IMR-90 (cell line): ENCODE measurements around the gene SLC25A44. TPM values are rescaled to one million over a fixed set of nuclear protein-coding genes. Genes with fewer than 3 reads are reported as not detected.
A peak's percentile ranks its signal among the peaks of the same experiment; 100 is the strongest.

Source experiments
- ATAC-seq: fragments of 200-7000 bp; cut with Tn5 transposase; 2 replicates; pipeline ENCODE4 v1.9.1; 2020; ENCODE audit warnings: low read depth, mild to moderate bottlenecking, moderate library complexity
- BruUV-seq: library from RNA; stranded (reverse); fragments of 400-500 nt; replicated peaks from 2 replicates; lab custom pipeline; 2021; lab: Mats Ljungman, UMichigan
- CTCF ChIA-PET: fragments of 300-600 bp; formaldehyde crosslinking; extraction: SDS; loops from one replicate; lab custom pipeline; 2021; ENCODE audit warnings: antibody characterized with exemption; lab: Yijun Ruan, JAX
- POLR2A ChIA-PET: fragments of 300-600 bp; sonication (Branson Sonifier 250); formaldehyde crosslinking; loops from one replicate; lab custom pipeline; 2022; ENCODE audit warnings: antibody characterized with exemption; ENCODE audit not compliant: unreplicated experiment; lab: Charles Lee
- DNase-seq: peaks from one replicate; pipeline ENCODE4 v3.0.0; 2013
- H2AFZ ChIP-seq: replicated peaks from 2 replicates; pipeline ENCODE3; 2013; ENCODE audit warnings: low read length, mild to moderate bottlenecking; ENCODE audit not compliant: poor library complexity
- H2AK5ac ChIP-seq: 2 replicates; pipeline ENCODE4 v1.6.1; 2013; ENCODE audit warnings: low read depth, low read length, inconsistent platforms
- H2AK9ac ChIP-seq: replicated peaks from 2 replicates; pipeline ENCODE3; 2013; ENCODE audit warnings: mild to moderate bottlenecking, low read depth, low read length, moderate library complexity; ENCODE audit not compliant: poor library complexity
- H2BK120ac ChIP-seq: 2 replicates; pipeline ENCODE4 v1.6.1; 2013; ENCODE audit warnings: low read depth, low read length, inconsistent platforms
- H2BK15ac ChIP-seq: 3 replicates; pipeline ENCODE4 v1.6.1; 2013; ENCODE audit warnings: low read depth, low read length, inconsistent platforms
- H2BK20ac ChIP-seq: 2 replicates; pipeline ENCODE4 v1.6.1; 2013; ENCODE audit warnings: low read depth, mild to moderate bottlenecking, inconsistent platforms, low read length, moderate library complexity
- H2BK5ac ChIP-seq: 2 replicates; pipeline ENCODE4 v1.6.1; 2013; ENCODE audit warnings: mild to moderate bottlenecking, low read depth, low read length, inconsistent platforms; ENCODE audit not compliant: poor library complexity, severe bottlenecking
- H3K14ac ChIP-seq: replicated peaks from 2 replicates; pipeline ENCODE4 v1.6.1; 2013; ENCODE audit warnings: low read depth, low read length, inconsistent platforms
- H3K18ac ChIP-seq: 2 replicates; pipeline ENCODE4 v1.6.1; 2013; ENCODE audit warnings: low read depth, low read length, control low read depth
- H3K23ac ChIP-seq: 2 replicates; pipeline ENCODE4 v1.6.1; 2013; ENCODE audit warnings: low read depth, low read length, inconsistent platforms
- H3K27ac ChIP-seq: 2 replicates; pipeline ENCODE4 v1.5.1; 2013; ENCODE audit warnings: mild to moderate bottlenecking, control low read depth, low read length; ENCODE audit not compliant: insufficient read depth
- H3K27me3 ChIP-seq: 2 replicates; pipeline ENCODE4 v1.6.1; 2013; ENCODE audit warnings: low read length; ENCODE audit not compliant: control insufficient read depth, insufficient read depth
- H3K36me3 ChIP-seq: 2 replicates; pipeline ENCODE4 v1.6.1; 2013; ENCODE audit warnings: low read length, mixed read lengths; ENCODE audit not compliant: control insufficient read depth, insufficient read depth
- H3K4ac ChIP-seq: 2 replicates; pipeline ENCODE4 v1.6.1; 2013; ENCODE audit warnings: low read depth, low read length, inconsistent platforms
- H3K4me1 ChIP-seq: 2 replicates; pipeline ENCODE4 v1.6.1; 2013; ENCODE audit warnings: low read length, mixed read lengths; ENCODE audit not compliant: control insufficient read depth, insufficient read depth
- H3K4me2 ChIP-seq: 2 replicates; pipeline ENCODE4 v1.6.1; 2013; ENCODE audit warnings: low read depth, mild to moderate bottlenecking, control low read depth, low read length, moderate library complexity
- H3K4me3 ChIP-seq: 2 replicates; pipeline ENCODE4 v1.5.1; 2013; ENCODE audit warnings: low read depth, mild to moderate bottlenecking, control low read depth, low read length, moderate library complexity; ENCODE audit not compliant: insufficient read depth
- H3K56ac ChIP-seq: 2 replicates; pipeline ENCODE4 v1.6.1; 2013; ENCODE audit warnings: low read length, inconsistent platforms; ENCODE audit not compliant: insufficient read depth; ENCODE audit errors: extremely low read depth
- H3K79me1 ChIP-seq, 2 experiments: 2 replicates each; pipeline ENCODE4 v1.6.1; 2013; ENCODE audit warnings: low read length in 2 of 2, inconsistent platforms in 1 of 2, low read depth in 1 of 2
- H3K9ac ChIP-seq: 2 replicates; pipeline ENCODE4 v1.6.1; 2013; ENCODE audit warnings: low read depth, low read length, control low read depth
- H3K9me1 ChIP-seq: 2 replicates; pipeline ENCODE4 v1.6.1; 2013; ENCODE audit warnings: low read length, inconsistent platforms; ENCODE audit not compliant: insufficient read depth
- H3K9me3 ChIP-seq: 2 replicates; pipeline ENCODE4 v1.6.1; 2013; ENCODE audit warnings: low read length; ENCODE audit not compliant: control insufficient read depth, insufficient read depth
- H4K20me1 ChIP-seq: 2 replicates; pipeline ENCODE4 v1.6.1; 2013; ENCODE audit warnings: low read length, inconsistent platforms; ENCODE audit not compliant: insufficient read depth
- H4K5ac ChIP-seq: 2 replicates; pipeline ENCODE4 v1.6.1; 2013; ENCODE audit warnings: mild to moderate bottlenecking, low read depth, low read length, control low read depth
- H4K8ac ChIP-seq, 2 experiments: 2 replicates each; pipeline ENCODE4 v1.6.1; 2013; ENCODE audit warnings: low read depth in 2 of 2, low read length in 2 of 2, control low read depth in 1 of 2, inconsistent platforms in 1 of 2
- H4K91ac ChIP-seq: 2 replicates; pipeline ENCODE4 v1.6.1; 2013; ENCODE audit warnings: low read depth, low read length, inconsistent platforms; ENCODE audit not compliant: insufficient read depth
- BHLHE40 ChIP-seq: fragments of 150-350 bp; IDR thresholded peaks from 2 replicates; pipeline ENCODE4 v1.6.1; 2016; ENCODE audit warnings: mild to moderate bottlenecking, low read depth, low read length
- CEBPB ChIP-seq: IDR thresholded peaks from 2 replicates; pipeline ENCODE4 v1.6.1; 2012; ENCODE audit warnings: low read depth, low read length, improper control_type of control experiment
- CHD1 ChIP-seq: IDR thresholded peaks from 2 replicates; pipeline ENCODE4 v1.6.1; 2012; ENCODE audit warnings: low read depth, low read length, improper control_type of control experiment
- MAFK ChIP-seq: IDR thresholded peaks from 2 replicates; pipeline ENCODE4 v1.6.1; 2012; ENCODE audit warnings: low read depth, low read length, improper control_type of control experiment
- MAZ ChIP-seq: IDR thresholded peaks from 2 replicates; pipeline ENCODE4 v1.6.1; 2012; ENCODE audit warnings: low read depth, mild to moderate bottlenecking, low read length, improper control_type of control experiment, moderate library complexity, borderline replicate concordance
- POLR2A ChIP-seq: IDR thresholded peaks from 2 replicates; pipeline ENCODE4 v1.6.1; 2012; ENCODE audit warnings: mild to moderate bottlenecking, low read depth, low read length
- RAD21 ChIP-seq: IDR thresholded peaks from 2 replicates; pipeline ENCODE4 v1.6.1; 2012; ENCODE audit warnings: low read length, improper control_type of control experiment
- RCOR1 ChIP-seq: IDR thresholded peaks from 2 replicates; pipeline ENCODE4 v1.6.1; 2012; ENCODE audit warnings: mild to moderate bottlenecking, low read length, improper control_type of control experiment; ENCODE audit not compliant: insufficient replicate concordance
- RFX5 ChIP-seq: IDR thresholded peaks from 2 replicates; pipeline ENCODE4 v1.8.0; 2012; ENCODE audit warnings: low read depth, mild to moderate bottlenecking, low read length, moderate library complexity
- SMC3 ChIP-seq: fragments of 150-350 bp; IDR thresholded peaks from 2 replicates; pipeline ENCODE4 v1.6.1; 2016; ENCODE audit warnings: low read depth, mild to moderate bottlenecking, antibody characterized with exemption, low read length, moderate library complexity
- WGBS, 2 experiments: methylation state at CpG; one replicate each; pipeline versions ENCODE4 v1.1.5 to v1.1.7; 2013; ENCODE audit warnings: missing lambda C conversion rate in 2 of 2; ENCODE audit not compliant: insufficient read length in 1 of 2; ENCODE audit errors: extremely low coverage in 2 of 2; 5-methylcytosine and 5-hydroxymethylcytosine counted together
- dilution Hi-C: fragments of 300-500 bp; cut with HindIII; formaldehyde crosslinking; loops from one replicate; pipeline ENCODE4 v1.14.3; 2018; ENCODE audit warnings: low sequenced_read_pairs; ENCODE audit not compliant: unreplicated experiment
- in situ Hi-C: fragments of 300-500 bp; cut with MboI; formaldehyde crosslinking; loops from 3 replicates; pipeline ENCODE4 v1.14.3; 2019; ENCODE audit warnings: low sequenced_read_pairs, inconsistent platforms, mixed read lengths
- intact Hi-C: fragments of 100-400 bp; cut with micrococcal nuclease; formaldehyde crosslinking; loops from 2 replicates; pipeline ENCODE4 v1.10.0; 2022
- polyA plus RNA-seq, 3 experiments: library from polyadenylated mRNA; depleted of rRNA; stranded (reverse); fragments of >200 nt; gene quantifications; 2 replicates each; pipeline ENCODE4 v1.2.3, GENCODE V29; 2012; ENCODE audit warnings: low replicate concordance in 1 of 3
- total RNA-seq: library from RNA; depleted of rRNA; stranded (reverse); fragments of >200 nt; gene quantifications from 2 replicates; pipeline ENCODE4 v1.2.3, GENCODE V29; 2012
- TF ChIP-seq, protein P1 (sequence below): fragments of 150-350 bp; IDR thresholded peaks from 2 replicates; pipeline ENCODE4 v1.6.1; 2017; ENCODE audit warnings: mild to moderate bottlenecking, antibody characterized with exemption, low read length, low read depth
- TF ChIP-seq, protein P2 (sequence below): conservative IDR thresholded peaks from 2 replicates; pipeline ENCODE4 v1.5.1; 2012; ENCODE audit warnings: mild to moderate bottlenecking, low read depth, low read length, improper control_type of control experiment
- TF ChIP-seq, protein P3 (sequence below): fragments of 150-350 bp; IDR thresholded peaks from 2 replicates; pipeline ENCODE4 v1.6.1; 2016; ENCODE audit warnings: low read depth, mild to moderate bottlenecking, low read length, moderate library complexity, borderline replicate concordance

The SLC25A44 gene
- total and polyA plus RNA-seq, 2 of the 4 experiments (the other 2 are of a cell fraction): 12.7 to 20.2 TPM

DNA sequence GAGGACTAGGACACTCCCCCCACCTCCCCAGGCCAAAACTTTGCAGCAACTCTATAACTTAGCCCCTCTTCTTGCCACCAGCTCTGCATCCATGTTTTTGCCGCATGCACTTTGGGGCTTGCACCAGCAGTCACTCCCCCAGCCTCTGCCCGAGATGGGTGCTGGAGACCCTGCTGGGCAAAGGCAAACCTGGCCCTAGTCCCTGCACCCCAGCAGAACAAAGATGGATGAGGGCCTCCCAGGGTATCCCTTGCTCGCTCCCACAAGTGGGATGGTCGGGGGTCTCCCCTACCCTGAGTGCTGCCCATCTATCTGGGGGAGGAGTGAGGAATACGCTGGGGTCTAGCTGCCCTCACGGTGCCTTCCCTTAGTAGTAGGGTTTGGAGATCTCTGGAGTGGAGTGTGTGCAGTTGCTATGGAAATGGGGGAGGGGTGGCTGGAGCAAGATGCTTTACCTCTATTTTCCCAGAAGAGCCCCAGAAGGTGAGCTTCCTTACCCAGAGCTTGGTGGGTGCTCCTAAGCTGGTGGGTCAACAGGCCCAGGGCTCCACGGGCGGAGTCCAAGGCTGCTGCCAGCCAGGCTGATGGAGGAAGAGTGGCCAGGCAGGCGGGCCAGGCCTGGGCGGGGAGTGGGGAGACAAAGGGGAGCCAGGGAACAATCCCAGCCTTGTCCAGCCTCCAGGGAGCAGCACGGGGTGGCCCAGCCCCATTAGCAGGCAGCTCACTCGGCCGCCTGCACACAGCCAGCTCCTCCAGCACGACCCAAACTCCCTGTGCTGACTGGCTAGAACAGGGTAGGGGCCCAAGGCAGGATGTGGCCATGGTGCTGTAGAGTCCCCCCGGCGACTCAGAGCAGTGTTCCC, 53.8 kb downstream of the SLC25A44 start, which contains the start of gene PAQR6 (continued):
- TF ChIP-seq, protein P1, sequence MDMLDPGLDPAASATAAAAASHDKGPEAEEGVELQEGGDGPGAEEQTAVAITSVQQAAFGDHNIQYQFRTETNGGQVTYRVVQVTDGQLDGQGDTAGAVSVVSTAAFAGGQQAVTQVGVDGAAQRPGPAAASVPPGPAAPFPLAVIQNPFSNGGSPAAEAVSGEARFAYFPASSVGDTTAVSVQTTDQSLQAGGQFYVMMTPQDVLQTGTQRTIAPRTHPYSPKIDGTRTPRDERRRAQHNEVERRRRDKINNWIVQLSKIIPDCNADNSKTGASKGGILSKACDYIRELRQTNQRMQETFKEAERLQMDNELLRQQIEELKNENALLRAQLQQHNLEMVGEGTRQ: no peak
- no peak for TF ChIP-seq POLR2A
- no peak for TF ChIP-seq MAFK

DNA sequence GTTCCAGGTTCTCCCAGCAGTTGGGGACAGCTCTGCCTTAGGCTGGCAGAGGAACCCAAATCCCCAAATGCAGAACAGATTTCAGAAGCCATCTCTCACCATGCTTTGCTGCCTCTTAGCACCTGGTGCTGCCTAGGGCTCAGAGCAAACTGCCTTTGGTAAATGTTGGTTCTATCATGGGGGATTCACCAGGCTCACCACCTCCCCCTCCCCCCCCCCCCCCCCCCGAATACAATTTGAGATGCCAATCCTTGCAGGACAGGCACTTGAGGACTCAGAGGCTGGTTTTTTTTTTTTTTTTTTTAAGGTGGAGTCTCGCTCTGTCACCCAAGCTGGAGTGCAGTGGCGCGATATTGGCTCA, 54.4 kb downstream of the SLC25A44 start:
- Histone ChIP-seq H3K27ac (no peak overlapping the region), H3K9me1 (no peaks in the 10 kb centered on the region), H3K23ac (no peak overlapping the region), H3K4me3 (no peak overlapping the region), H2AK9ac (peak overlapping the region; percentile 44), H3K18ac (no peak overlapping the region), H2BK120ac (no peak overlapping the region), H3K9ac (no peak overlapping the region), H3K27me3 (peaks cover 12% of the 10 kb centered on the region; the same call in 1 of the 2 replicates), H4K20me1 (no peaks in the 10 kb centered on the region; the same call in none of the 2 replicates), H3K4me2 (no peak overlapping the region), H3K9me3 (no peaks in the 10 kb centered on the region), H4K5ac (no peak overlapping the region), H3K79me1 (peaks cover 0 to 2% of the 10 kb centered on the region in 2 experiments; a peak in 2 of 4 replicates), H3K56ac (no peak overlapping the region), H3K14ac (no peak overlapping the region), H4K91ac (no peak overlapping the region), H4K8ac (no peak overlapping the region), H3K4ac (no peak overlapping the region), H3K4me1 (peaks cover 2% of the 10 kb centered on the region; the same call in 1 of the 2 replicates), H3K36me3 (peaks cover 43% of the 10 kb centered on the region), H2AK5ac (no peak overlapping the region), H2BK15ac (no peak overlapping the region), H2AFZ (no peak overlapping the region), H2BK5ac (no peak overlapping the region), H2BK20ac (no peak overlapping the region)
- in situ Hi-C loops (no loop called here), dilution Hi-C loops (no loop called here), intact Hi-C loops (no loop called here)
- ChIA-PET CTCF (no interaction called here), POLR2A (no interaction called here)
- ATAC-seq: no peak
- BruUV-seq: no TSS peak
- WGBS, 2 experiments: no CpG with 5 or more reads among the region's 4 CpGs
- no peak for DNase-seq
- TF ChIP-seq CHD1: no peak
- TF ChIP-seq, protein P2, sequence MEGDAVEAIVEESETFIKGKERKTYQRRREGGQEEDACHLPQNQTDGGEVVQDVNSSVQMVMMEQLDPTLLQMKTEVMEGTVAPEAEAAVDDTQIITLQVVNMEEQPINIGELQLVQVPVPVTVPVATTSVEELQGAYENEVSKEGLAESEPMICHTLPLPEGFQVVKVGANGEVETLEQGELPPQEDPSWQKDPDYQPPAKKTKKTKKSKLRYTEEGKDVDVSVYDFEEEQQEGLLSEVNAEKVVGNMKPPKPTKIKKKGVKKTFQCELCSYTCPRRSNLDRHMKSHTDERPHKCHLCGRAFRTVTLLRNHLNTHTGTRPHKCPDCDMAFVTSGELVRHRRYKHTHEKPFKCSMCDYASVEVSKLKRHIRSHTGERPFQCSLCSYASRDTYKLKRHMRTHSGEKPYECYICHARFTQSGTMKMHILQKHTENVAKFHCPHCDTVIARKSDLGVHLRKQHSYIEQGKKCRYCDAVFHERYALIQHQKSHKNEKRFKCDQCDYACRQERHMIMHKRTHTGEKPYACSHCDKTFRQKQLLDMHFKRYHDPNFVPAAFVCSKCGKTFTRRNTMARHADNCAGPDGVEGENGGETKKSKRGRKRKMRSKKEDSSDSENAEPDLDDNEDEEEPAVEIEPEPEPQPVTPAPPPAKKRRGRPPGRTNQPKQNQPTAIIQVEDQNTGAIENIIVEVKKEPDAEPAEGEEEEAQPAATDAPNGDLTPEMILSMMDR: no peak
- no peak for TF ChIP-seq MAZ
- no peak for TF ChIP-seq POLR2A
- no peak for TF ChIP-seq RFX5
- TF ChIP-seq RAD21: no peak
- no peak for TF ChIP-seq RCOR1
- TF ChIP-seq SMC3: no peak
- no peak for TF ChIP-seq BHLHE40
- TF ChIP-seq, protein P3, sequence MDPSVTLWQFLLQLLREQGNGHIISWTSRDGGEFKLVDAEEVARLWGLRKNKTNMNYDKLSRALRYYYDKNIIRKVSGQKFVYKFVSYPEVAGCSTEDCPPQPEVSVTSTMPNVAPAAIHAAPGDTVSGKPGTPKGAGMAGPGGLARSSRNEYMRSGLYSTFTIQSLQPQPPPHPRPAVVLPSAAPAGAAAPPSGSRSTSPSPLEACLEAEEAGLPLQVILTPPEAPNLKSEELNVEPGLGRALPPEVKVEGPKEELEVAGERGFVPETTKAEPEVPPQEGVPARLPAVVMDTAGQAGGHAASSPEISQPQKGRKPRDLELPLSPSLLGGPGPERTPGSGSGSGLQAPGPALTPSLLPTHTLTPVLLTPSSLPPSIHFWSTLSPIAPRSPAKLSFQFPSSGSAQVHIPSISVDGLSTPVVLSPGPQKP: no peak
- TF ChIP-seq CEBPB: no peak
